Endometrial microvascular endothelial cells (primary cell): Measurements from ENCODE around the gene ADGRA1. TPM values are rescaled to one million over a fixed set of nuclear protein-coding genes. Genes with fewer than 3 reads are reported as not detected.

Experiments
- in situ Hi-C: cut with HindIII; loops from 2 replicates; pipeline ENCODE4 v1.10.0; 2017; ENCODE audit warnings: low sequenced_read_pairs, low pct_unique_long_range_greater_than_20kb; ENCODE audit errors: inconsistent ontology term
- total RNA-seq: library from RNA; depleted of rRNA; stranded (reverse); fragments of >200 nt; gene quantifications from one replicate; pipeline ENCODE4 v1.2.3, GENCODE V29; 2015; ENCODE audit errors: inconsistent ontology term

Gene ADGRA1
- total RNA-seq, 1 donor from 2014 or later, result not detected

- in situ Hi-C loops, result no loop called here
Measured at GRCh38 chr10:133088179-133088955, 643 bp downstream of the ADGRA1 start.

GRCh38 chr10:133088956-133089800 lies 1.5 kb downstream of the ADGRA1 start:
- in situ Hi-C loops, result no loop called here

- in situ Hi-C loops, result no loop called here
Measured at GRCh38 chr10:133090101-133090500, 2.4 kb downstream of the ADGRA1 start.

GRCh38 chr10:133090654-133091053 lies 2.9 kb downstream of the ADGRA1 start:
- in situ Hi-C loops, result no loop called here

GRCh38 chr10:133091316-133091715 lies 3.6 kb downstream of the ADGRA1 start:
- in situ Hi-C loops, result no loop called here

- in situ Hi-C loops, result no loop called here
Measured at GRCh38 chr10:133093291-133093690, 5.6 kb downstream of the ADGRA1 start.

GRCh38 chr10:133094286-133094685 lies 6.6 kb downstream of the ADGRA1 start:
- in situ Hi-C loops, result no loop called here

- in situ Hi-C loops, result no loop called here
Measured at GRCh38 chr10:133094866-133095265, 7.1 kb downstream of the ADGRA1 start.

GRCh38 chr10:133095586-133095985 lies 7.9 kb downstream of the ADGRA1 start:
- in situ Hi-C loops, result no loop called here

GRCh38 chr10:133096616-133097269 lies 9.0 kb downstream of the ADGRA1 start:
- in situ Hi-C loops, result no loop called here

- in situ Hi-C loops, result no loop called here
Measured at GRCh38 chr10:133097418-133097817, 9.7 kb downstream of the ADGRA1 start.

GRCh38 chr10:133097961-133098360 lies 10.2 kb downstream of the ADGRA1 start:
- in situ Hi-C loops, result no loop called here

GRCh38 chr10:133098426-133099124 lies 10.9 kb downstream of the ADGRA1 start:
- in situ Hi-C loops, result no loop called here

- in situ Hi-C loops, result no loop called here
Measured at GRCh38 chr10:133099571-133099970, 11.8 kb downstream of the ADGRA1 start.

- in situ Hi-C loops, result no loop called here
Measured at GRCh38 chr10:133100186-133100585, 12.5 kb downstream of the ADGRA1 start.

GRCh38 chr10:133100706-133101415 lies 13.1 kb downstream of the ADGRA1 start:
- in situ Hi-C loops, result no loop called here

GRCh38 chr10:133101416-133101810 lies 13.7 kb downstream of the ADGRA1 start:
- in situ Hi-C loops, result no loop called here

- in situ Hi-C loops, result no loop called here
Measured at GRCh38 chr10:133102415-133103095, 14.8 kb downstream of the ADGRA1 start.
